Keratinocyte (primary cell): ENCODE data around the gene PGC. TPM values are rescaled to one million over a fixed set of nuclear protein-coding genes. Genes with fewer than 3 reads are reported as not detected.

Experiments
- DNase-seq: peaks from one replicate; pipeline ENCODE4 v3.0.0-alpha.2; 2011; ENCODE audit warnings: low read depth, missing footprints, low spot score
- FAIRE-seq: peaks from 2 replicates; lab custom pipeline; 2011; peaks lifted over from hg19 to GRCh38; lab: Jason Lieb, UNC
- H2AFZ ChIP-seq: 2 replicates; pipeline ENCODE4 v1.6.0; 2012; ENCODE audit warnings: low read length, control low read depth, inconsistent platforms; ENCODE audit not compliant: control insufficient read depth
- H3K27ac ChIP-seq: 2 replicates; pipeline ENCODE4 v1.5.1; 2011; ENCODE audit warnings: low read length; ENCODE audit not compliant: control insufficient read depth, insufficient read depth
- H3K27me3 ChIP-seq: 3 replicates; pipeline ENCODE4 v1.6.0; 2011; ENCODE audit warnings: low read length; ENCODE audit not compliant: control insufficient read depth, insufficient read depth; ENCODE audit errors: extremely low read depth
- H3K36me3 ChIP-seq, 2 experiments: 2 replicates in 1 of 2; 3 replicates in 1 of 2; pipeline ENCODE4 v1.5.1; 2011; ENCODE audit warnings: low read length in 2 of 2, mild to moderate bottlenecking in 1 of 2; ENCODE audit not compliant: control insufficient read depth in 2 of 2, insufficient read depth in 2 of 2; ENCODE audit errors: extremely low read depth in 1 of 2
- H3K4me1 ChIP-seq: 3 replicates; pipeline ENCODE4 v1.5.1; 2011; ENCODE audit warnings: low read length; ENCODE audit not compliant: control insufficient read depth, insufficient read depth; ENCODE audit errors: extremely low read depth
- H3K4me2 ChIP-seq: 3 replicates; pipeline ENCODE4 v1.6.0; 2011; ENCODE audit warnings: low read depth, low read length; ENCODE audit not compliant: control insufficient read depth, insufficient read depth; ENCODE audit errors: extremely low read depth
- H3K4me3 ChIP-seq, 3 experiments: fragments of 200-600 bp in 1 of 3; sonication (generic) in 1 of 3; 2 replicates in 2 of 3; 3 replicates in 1 of 3; pipeline ENCODE4 v1.5.1; 2011 to 2016; ENCODE audit warnings: low read length in 3 of 3, mild to moderate bottlenecking in 3 of 3, control low read depth in 2 of 3, inconsistent platforms in 1 of 3, low read depth in 1 of 3, mixed read lengths in 1 of 3, mixed run types in 1 of 3, moderate library complexity in 1 of 3; ENCODE audit not compliant: control insufficient read depth in 2 of 3, insufficient read depth in 2 of 3; ENCODE audit errors: extremely low read depth in 1 of 3
- H3K79me2 ChIP-seq: 2 replicates; pipeline ENCODE4 v1.6.0; 2012; ENCODE audit warnings: low read length; ENCODE audit not compliant: control insufficient read depth, insufficient read depth
- H3K9ac ChIP-seq: 3 replicates; pipeline ENCODE4 v1.6.0; 2011; ENCODE audit warnings: low read length; ENCODE audit not compliant: control insufficient read depth, insufficient read depth; ENCODE audit errors: extremely low read depth
- H3K9me1 ChIP-seq: 3 replicates; pipeline ENCODE4 v1.6.0; 2011; ENCODE audit warnings: low read length; ENCODE audit not compliant: control insufficient read depth, insufficient read depth; ENCODE audit errors: extremely low read depth
- H3K9me3 ChIP-seq: 2 replicates; pipeline ENCODE4 v1.5.1; 2012; ENCODE audit warnings: low read depth, low read length; ENCODE audit not compliant: control insufficient read depth
- H4K20me1 ChIP-seq: 3 replicates; pipeline ENCODE4 v1.6.0; 2011; ENCODE audit warnings: low read length; ENCODE audit not compliant: control insufficient read depth, insufficient read depth; ENCODE audit errors: extremely low read depth
- CTCF ChIP-seq, 3 experiments: IDR thresholded peaks in 1 of 3; conservative IDR thresholded peaks in 1 of 3; optimal IDR thresholded peaks in 1 of 3; 2 replicates in 2 of 3; 3 replicates in 1 of 3; pipeline versions ENCODE3 to v1.5.1; 2011; ENCODE audit warnings: low read length in 3 of 3, mild to moderate bottlenecking in 3 of 3, moderate library complexity in 2 of 3, control low read depth in 1 of 3, inconsistent platforms in 1 of 3; ENCODE audit not compliant: insufficient read depth in 2 of 3; ENCODE audit errors: extremely low read depth in 1 of 3
- EZH2 ChIP-seq: IDR thresholded peaks from one replicate; pipeline ENCODE4 v1.6.1; 2012; ENCODE audit warnings: inconsistent platforms, mild to moderate bottlenecking, low read length, moderate library complexity
- dilution Hi-C: fragments of 300-500 bp; cut with MboI; formaldehyde crosslinking; loops from one replicate; pipeline ENCODE4 v1.7.0; 2020; ENCODE audit warnings: low sequenced_read_pairs; ENCODE audit not compliant: extremely low pct_ligation_motif_present
- polyA plus RNA-seq, 5 experiments: library from polyadenylated mRNA; depleted of rRNA in 3 of 5; stranded (reverse) in 3 of 5; stranded (forward) in 1 of 5; unstranded in 1 of 5; fragments of >200 nt; gene quantifications; 1 replicate in 1 of 5; 2 replicates in 3 of 5; 3 replicates in 1 of 5; pipeline versions ENCODE4 v1.2.1 to v1.2.3, GENCODE V29; 2011 to 2012; ENCODE audit warnings: missing spikeins in 2 of 5, low read depth in 1 of 5, low replicate concordance in 1 of 5

The PGC gene
- polyA plus RNA-seq, 1 donor (not counting 4 experiments of a cell fraction or from before 2014, with no cell fraction given) = not detected

- Histone ChIP-seq H3K36me3 (no peaks in the 10 kb centered on the region), H3K4me1 (peaks cover 30% of the 10 kb centered on the region), H3K4me2 (no peak overlapping the region), H3K9me1 (no peaks in the 10 kb centered on the region), H3K27ac (no peak overlapping the region), H3K79me2 (no peaks in the 10 kb centered on the region), H4K20me1 (no peaks in the 10 kb centered on the region), H3K4me3 (no peak overlapping the region), H3K27me3 (no peaks in the 10 kb centered on the region), H3K9me3 (no peaks in the 10 kb centered on the region), H3K9ac (no peak overlapping the region), H2AFZ (no peak overlapping the region)
- TF ChIP-seq CTCF (optimal IDR thresholded peaks at IDR 0.05 in 1 of 3, IDR thresholded peaks at IDR 0.05 in 1 of 3, conservative IDR thresholded peaks at IDR 0.05 in 1 of 3; ENCODE audit: extremely low read depth in 1 of 3, insufficient read depth in 2 of 3, low read length in 3 of 3) (no peak), EZH2 (no peak)
- dilution Hi-C loops = no loop called here
- DNase-seq = no peak
- no peak for FAIRE-seq
Observed at GRCh38 chr6:41729624-41730023, 17.6 kb downstream of the PGC start.

GRCh38 chr6:41728954-41729353 is 18.2 kb downstream of the PGC start:
- Histone ChIP-seq H3K4me1 (peaks cover 31% of the 10 kb centered on the region), H3K79me2 (no peaks in the 10 kb centered on the region), H3K4me2 (no peak overlapping the region), H3K27me3 (no peaks in the 10 kb centered on the region), H2AFZ (no peak overlapping the region), H3K9ac (no peak overlapping the region), H3K9me3 (no peaks in the 10 kb centered on the region), H3K27ac (no peak overlapping the region), H4K20me1 (no peaks in the 10 kb centered on the region), H3K36me3 (no peaks in the 10 kb centered on the region), H3K9me1 (no peaks in the 10 kb centered on the region), H3K4me3 (no peak overlapping the region)
- DNase-seq = no peak
- TF ChIP-seq CTCF (optimal IDR thresholded peaks at IDR 0.05 in 1 of 3, IDR thresholded peaks at IDR 0.05 in 1 of 3, conservative IDR thresholded peaks at IDR 0.05 in 1 of 3; ENCODE audit: extremely low read depth in 1 of 3, insufficient read depth in 2 of 3, low read length in 3 of 3) (no peak), EZH2 (no peak)
- no peak for FAIRE-seq
- dilution Hi-C loops = no loop called here
